ENCODE measurements around the gene KAT6B. TPM values are rescaled to one million over a fixed set of nuclear protein-coding genes. Genes with fewer than 3 reads are reported as not detected.
A peak's percentile ranks its signal among the peaks of the same experiment; 100 is the strongest.

The KAT6B gene
- total and polyA plus RNA-seq, 2 donors (not counting 1 experiment from before 2014, with no cell fraction given): 8.6 to 111 TPM

DNA sequence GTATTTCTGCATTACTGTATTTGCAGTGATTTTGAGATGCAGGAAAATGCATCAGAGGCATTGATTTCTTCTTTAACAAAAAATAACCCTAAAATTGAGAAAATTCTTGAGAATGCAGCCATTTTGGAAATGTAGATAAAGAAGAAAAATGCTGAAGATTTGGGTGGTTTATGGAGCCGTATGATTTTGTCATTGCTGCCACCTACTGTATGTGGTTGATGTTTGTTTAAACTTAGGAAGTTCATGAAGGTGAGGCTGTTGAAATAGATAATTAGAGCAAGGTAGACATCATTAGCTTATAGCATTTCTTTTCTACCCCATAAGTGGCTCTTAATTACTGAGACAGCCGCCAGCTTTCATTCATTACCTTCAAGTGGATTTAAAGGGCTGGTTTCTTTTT lies 193.0 kb downstream of the KAT6B start:
- POLR2A ChIA-PET: interaction anchor here (0.7 to 0.8 kb wide), 2 partner anchors 18 to 842 kb away, joined by 5 to 6 read pairs; no protein-coding TSS in a partner anchor

DNA sequence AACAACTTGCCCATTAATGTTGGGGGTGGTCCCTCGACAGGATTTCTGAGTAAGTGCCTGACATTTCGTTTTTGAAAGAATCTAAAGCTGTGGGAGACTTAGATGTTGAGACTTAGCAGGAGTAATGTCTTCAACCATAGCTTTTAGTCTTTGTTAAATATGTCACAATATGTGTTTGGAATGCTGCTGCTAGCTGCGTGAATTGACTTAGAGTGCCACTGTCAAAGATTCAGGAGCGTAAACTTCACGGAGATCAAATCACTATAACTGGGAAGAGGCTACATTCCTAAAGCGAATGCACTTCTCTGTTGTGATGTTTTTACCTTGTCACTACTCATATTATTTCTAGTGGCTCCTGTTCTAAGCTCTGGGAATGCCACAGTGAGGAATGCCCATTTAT lies 193.8 kb downstream of the KAT6B start:
- Histone ChIP-seq H3K4me1 (ENCODE audit: control insufficient read depth in 2 of 2, insufficient read depth in 2 of 2, low read length in 2 of 2) (peaks cover 0 to under 1% of the 10 kb centered on the region in 2 donors), H3K36me3 (replicated peaks in 1 of 2; ENCODE audit: control extremely low read depth in 1 of 2, control insufficient read depth in 1 of 2, extremely low read depth in 1 of 2, insufficient read depth in 2 of 2, low read length in 1 of 2) (peaks cover 21 to 53% of the 10 kb centered on the region in 2 experiments)
- POLR2A ChIA-PET: interaction anchor here (0.7 to 0.8 kb wide), 2 partner anchors 19 to 842 kb away, joined by 5 to 6 read pairs; no protein-coding TSS in a partner anchor

More for the DNA sequence above, 193.0 kb downstream of the KAT6B start:
- DNase-seq (peak; percentile 55), ATAC-seq (ENCODE audit: low read depth) (no peak)
- intact Hi-C loops (cut with micrococcal nuclease): loop anchor here (5.0 to 10.0 kb wide), 5 partner anchors 42 to 597 kb away; partner anchors contain the start of genes COMTD1 and KAT6B
- no peaks in the 10 kb centered on the region for H3K9me3 Mint-ChIP-seq (ENCODE audit: insufficient read depth)
- no peaks in the 10 kb centered on the region for H4K20me1 ChIP-seq (ENCODE audit: control insufficient read depth, insufficient read depth, low read length, poor library complexity, severe bottlenecking)
- peaks cover 7 to 8% of the 10 kb centered on the region in 2 donors for H3K4me1 ChIP-seq (ENCODE audit: control insufficient read depth in 2 of 2, insufficient read depth in 2 of 2, low read length in 2 of 2)
- H3K4me1 Mint-ChIP-seq: peaks cover 22% of the 10 kb centered on the region
- CTCF ChIA-PET: interaction anchor here (0.7 to 5.0 kb wide), 32 partner anchors 12 to 775 kb away, joined by 3 to 49 read pairs (median 3); a partner anchor contains a TSS
- no peak overlapping the region for H3K27ac Mint-ChIP-seq
- no peaks in the 10 kb centered on the region for H3K79me2 ChIP-seq (ENCODE audit: control insufficient read depth, insufficient read depth, low read length)
- no peak overlapping the region for H3K9ac ChIP-seq (ENCODE audit: low read length)
- H3K27me3 Mint-ChIP-seq: no peaks in the 10 kb centered on the region
- H3K27ac ChIP-seq (ENCODE audit: low read length in 2 of 2): no peak overlapping the region
- H3K4me2 ChIP-seq (replicated peaks; ENCODE audit: low read depth, low read length, poor library complexity, severe bottlenecking): no peak overlapping the region
- 0% methylated on average over 1 of the region's 2 CpGs for WGBS (ENCODE audit: insufficient coverage)
- H3K4me3 ChIP-seq (ENCODE audit: control extremely low read depth in 1 of 5, extremely low read depth in 1 of 5, insufficient read depth in 1 of 5, low read depth in 2 of 5, low read length in 4 of 5): no peak overlapping the region
- H3K9me3 ChIP-seq (ENCODE audit: control extremely low read depth in 1 of 3, control insufficient read depth in 2 of 3, insufficient read depth in 1 of 3, low read length in 2 of 3): no peaks in the 10 kb centered on the region
- H3K27me3 ChIP-seq (replicated peaks in 1 of 4; ENCODE audit: control extremely low read depth in 1 of 4, control insufficient read depth in 3 of 4, insufficient read depth in 4 of 4, low read length in 3 of 4): no peaks in the 10 kb centered on the region
- H2AFZ ChIP-seq (ENCODE audit: insufficient read depth, low read depth, low read length, poor library complexity, severe bottlenecking): no peak overlapping the region
- TF ChIP-seq, protein P1, sequence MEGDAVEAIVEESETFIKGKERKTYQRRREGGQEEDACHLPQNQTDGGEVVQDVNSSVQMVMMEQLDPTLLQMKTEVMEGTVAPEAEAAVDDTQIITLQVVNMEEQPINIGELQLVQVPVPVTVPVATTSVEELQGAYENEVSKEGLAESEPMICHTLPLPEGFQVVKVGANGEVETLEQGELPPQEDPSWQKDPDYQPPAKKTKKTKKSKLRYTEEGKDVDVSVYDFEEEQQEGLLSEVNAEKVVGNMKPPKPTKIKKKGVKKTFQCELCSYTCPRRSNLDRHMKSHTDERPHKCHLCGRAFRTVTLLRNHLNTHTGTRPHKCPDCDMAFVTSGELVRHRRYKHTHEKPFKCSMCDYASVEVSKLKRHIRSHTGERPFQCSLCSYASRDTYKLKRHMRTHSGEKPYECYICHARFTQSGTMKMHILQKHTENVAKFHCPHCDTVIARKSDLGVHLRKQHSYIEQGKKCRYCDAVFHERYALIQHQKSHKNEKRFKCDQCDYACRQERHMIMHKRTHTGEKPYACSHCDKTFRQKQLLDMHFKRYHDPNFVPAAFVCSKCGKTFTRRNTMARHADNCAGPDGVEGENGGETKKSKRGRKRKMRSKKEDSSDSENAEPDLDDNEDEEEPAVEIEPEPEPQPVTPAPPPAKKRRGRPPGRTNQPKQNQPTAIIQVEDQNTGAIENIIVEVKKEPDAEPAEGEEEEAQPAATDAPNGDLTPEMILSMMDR (IDR thresholded peaks at IDR 0.05): peak; percentile 53
- no peak for TF ChIP-seq EZH2 (IDR thresholded peaks at IDR 0.05; ENCODE audit: borderline replicate concordance, insufficient read depth, low read depth, low read length, poor library complexity, severe bottlenecking)
- no peak overlapping the region for H3K4me3 Mint-ChIP-seq
- peaks cover 15 to 45% of the 10 kb centered on the region in 2 experiments for H3K36me3 ChIP-seq (replicated peaks in 1 of 2; ENCODE audit: control extremely low read depth in 1 of 2, control insufficient read depth in 1 of 2, extremely low read depth in 1 of 2, insufficient read depth in 2 of 2, low read length in 1 of 2)

More for the DNA sequence above, 193.8 kb downstream of the KAT6B start:
- ATAC-seq (ENCODE audit: low read depth): no peak
- peaks cover 14% of the 10 kb centered on the region for H3K4me1 Mint-ChIP-seq
- no peaks in the 10 kb centered on the region for H3K9me3 Mint-ChIP-seq (ENCODE audit: insufficient read depth)
- no peak overlapping the region for H3K27ac ChIP-seq (ENCODE audit: low read length in 2 of 2)
- H3K4me3 ChIP-seq (ENCODE audit: control extremely low read depth in 1 of 5, extremely low read depth in 1 of 5, insufficient read depth in 1 of 5, low read depth in 2 of 5, low read length in 4 of 5): no peak overlapping the region
- H3K27me3 Mint-ChIP-seq: no peaks in the 10 kb centered on the region
- intact Hi-C loops (cut with micrococcal nuclease): no loop called here
- DNase-seq: no peak
- H3K27me3 ChIP-seq (replicated peaks in 1 of 4; ENCODE audit: control extremely low read depth in 1 of 4, control insufficient read depth in 3 of 4, insufficient read depth in 4 of 4, low read length in 3 of 4): no peaks in the 10 kb centered on the region
- no peak overlapping the region for H3K4me3 Mint-ChIP-seq
- no peak overlapping the region for H3K9ac ChIP-seq (ENCODE audit: low read length)
- WGBS (ENCODE audit: insufficient coverage): 95% methylated on average over 4 of the region's 6 CpGs
- no peaks in the 10 kb centered on the region for H4K20me1 ChIP-seq (ENCODE audit: control insufficient read depth, insufficient read depth, low read length, poor library complexity, severe bottlenecking)
- H3K9me3 ChIP-seq (ENCODE audit: control extremely low read depth in 1 of 3, control insufficient read depth in 2 of 3, insufficient read depth in 1 of 3, low read length in 2 of 3): no peaks in the 10 kb centered on the region
- H3K4me2 ChIP-seq (replicated peaks; ENCODE audit: low read depth, low read length, poor library complexity, severe bottlenecking): no peak overlapping the region
- no peaks in the 10 kb centered on the region for H3K79me2 ChIP-seq (ENCODE audit: control insufficient read depth, insufficient read depth, low read length)
- TF ChIP-seq, protein P1 (IDR thresholded peaks at IDR 0.05): no peak
- TF ChIP-seq EZH2 (IDR thresholded peaks at IDR 0.05; ENCODE audit: borderline replicate concordance, insufficient read depth, low read depth, low read length, poor library complexity, severe bottlenecking): no peak
- no peak overlapping the region for H3K27ac Mint-ChIP-seq
- CTCF ChIA-PET: interaction anchor here (0.6 to 5.0 kb wide), 35 partner anchors 9 to 776 kb away, joined by 3 to 49 read pairs (median 3); partner anchors contain the start of gene KAT6B
- H2AFZ ChIP-seq (ENCODE audit: insufficient read depth, low read depth, low read length, poor library complexity, severe bottlenecking): no peak overlapping the region
